Prostate gland (tissue), 2 donors: ENCODE measurements around the gene HIP1R.

ENCODE experiments used
- CTCF ChIP-seq, 4 experiments: fragments of 200-600 bp in 2 of 4; fragments of 450-650 bp in 2 of 4; sonication (generic) in 2 of 4; IDR thresholded peaks; 1 replicate in 3 of 4; 2 replicates in 1 of 4; pipeline ENCODE4 v1.5.1; 2016 to 2019; ENCODE audit warnings: antibody characterized with exemption in 4 of 4, mild to moderate bottlenecking in 2 of 4, moderate library complexity in 2 of 4
- POLR2A ChIP-seq: fragments of 450-650 bp; IDR thresholded peaks from one replicate; pipeline ENCODE4 v1.6.1; 2016; ENCODE audit warnings: antibody characterized with exemption, mild to moderate bottlenecking

GRCh38 chr12:122871851-122872780 is 36.9 kb downstream of the HIP1R start:
- TF ChIP-seq CTCF (IDR thresholded peaks at IDR 0.05) (no peak), POLR2A (no peak)
